ENCODE data around the gene CACNA1S.

- TF ChIP-seq CTCF (IDR thresholded peaks at IDR 0.05) (no peak), EZH2 (IDR thresholded peaks at IDR 0.05; ENCODE audit: borderline replicate concordance, insufficient read depth, low read depth, low read length, poor library complexity, severe bottlenecking) (no peak)
Measured at GRCh38 chr1:201077736-201078135, 34.5 kb downstream of the CACNA1S start.

Data from B cell (primary cell).